WERI-Rb-1 (cell line): ENCODE measurements around the gene ACOT4.

Source experiments
- DNase-seq: peaks from one replicate; pipeline ENCODE4 v3.0.0-alpha.2; 2020
- H3K27ac ChIP-seq: fragments of 250-450 bp; sonication (Bioruptor Pico); 2 replicates; pipeline ENCODE4 v1.5.1; 2020; ENCODE audit warnings: mild to moderate bottlenecking, moderate library complexity
- H3K27me3 ChIP-seq: fragments of 250-450 bp; sonication (Bioruptor Pico); 2 replicates; pipeline ENCODE4 v1.5.1; 2021; ENCODE audit warnings: mild to moderate bottlenecking, low read depth, moderate library complexity; ENCODE audit not compliant: insufficient read depth, severe bottlenecking
- H3K36me3 ChIP-seq: fragments of 250-450 bp; sonication (Bioruptor Pico); 2 replicates; pipeline ENCODE4 v1.5.1; 2020; ENCODE audit warnings: mild to moderate bottlenecking, moderate library complexity
- H3K4me3 ChIP-seq: 2 replicates; pipeline ENCODE4 v1.5.1; 2011; ENCODE audit warnings: low read depth, mild to moderate bottlenecking, control low read depth, low read length
- H3K9me3 ChIP-seq: fragments of 250-450 bp; sonication (Bioruptor Pico); 2 replicates; pipeline ENCODE4 v1.5.1; 2021; ENCODE audit warnings: mild to moderate bottlenecking, moderate library complexity; ENCODE audit not compliant: severe bottlenecking
- CTCF ChIP-seq: IDR thresholded peaks from 2 replicates; pipeline ENCODE4 v1.5.1; 2011; ENCODE audit warnings: low read depth, mild to moderate bottlenecking, control low read depth, inconsistent platforms, low read length

Gene ACOT4

GRCh38 chr14:73599499-73599898, 7.8 kb downstream of the ACOT4 start:
- no peak overlapping the region for H3K4me3 ChIP-seq
- no peaks in the 10 kb centered on the region for H3K9me3 ChIP-seq
- H3K36me3 ChIP-seq, result no peaks in the 10 kb centered on the region
- H3K27me3 ChIP-seq, result no peaks in the 10 kb centered on the region
- DNase-seq, result no peak
- no peak overlapping the region for H3K27ac ChIP-seq
- TF ChIP-seq CTCF, result no peak

GRCh38 chr14:73602994-73603393, 11.3 kb downstream of the ACOT4 start:
- no peaks in the 10 kb centered on the region for H3K27me3 ChIP-seq
- DNase-seq, result no peak
- H3K4me3 ChIP-seq, result no peak overlapping the region
- no peaks in the 10 kb centered on the region for H3K36me3 ChIP-seq
- no peak overlapping the region for H3K27ac ChIP-seq
- TF ChIP-seq CTCF, result no peak
- H3K9me3 ChIP-seq, result no peaks in the 10 kb centered on the region

- H3K27ac ChIP-seq, result no peak overlapping the region
- TF ChIP-seq CTCF, result no peak
These were observed 14.6 kb downstream of the ACOT4 start for GRCh38 chr14:73606271-73606670.

GRCh38 chr14:73607241-73607640, 15.6 kb downstream of the ACOT4 start:
- H3K4me3 ChIP-seq, result no peak overlapping the region
- H3K27ac ChIP-seq, result no peak overlapping the region
- H3K27me3 ChIP-seq, result no peaks in the 10 kb centered on the region
- TF ChIP-seq CTCF, result no peak
- H3K9me3 ChIP-seq, result no peaks in the 10 kb centered on the region
- no peak for DNase-seq
- no peaks in the 10 kb centered on the region for H3K36me3 ChIP-seq

More at GRCh38 chr14:73606271-73606670, 14.6 kb downstream of the ACOT4 start:
- Histone ChIP-seq H3K27me3 (no peaks in the 10 kb centered on the region), H3K4me3 (no peak overlapping the region), H3K36me3 (no peaks in the 10 kb centered on the region), H3K9me3 (no peaks in the 10 kb centered on the region)
- no peak for DNase-seq

- H3K27ac ChIP-seq, result no peak overlapping the region
- TF ChIP-seq CTCF, result no peak
- H3K9me3 ChIP-seq, result no peaks in the 10 kb centered on the region
- no peaks in the 10 kb centered on the region for H3K27me3 ChIP-seq
- H3K4me3 ChIP-seq, result no peak overlapping the region
- H3K36me3 ChIP-seq, result no peaks in the 10 kb centered on the region
- DNase-seq, result no peak
These were observed 19.0 kb downstream of the ACOT4 start for GRCh38 chr14:73610687-73611086.

- peak within 1 kb of the TSS; percentile 57 for H3K4me3 ChIP-seq
- DNase-seq, result peak; percentile 84
- no peak for TF ChIP-seq CTCF
These were observed 20.8 kb downstream of the ACOT4 start, which contains the start of gene ACOT6 for GRCh38 chr14:73612339-73613045. ACOT6 (plus strand) TSS chr14:73612517; CDS start chr14:73612572, 55 bp downstream.

More at GRCh38 chr14:73612339-73613045, 20.8 kb downstream of the ACOT4 start, which contains the start of gene ACOT6:
- no peaks in the 10 kb centered on the region for H3K36me3 ChIP-seq
- peak within 1 kb of the TSS; percentile 45 for H3K27ac ChIP-seq
- no peaks in the 10 kb centered on the region for H3K9me3 ChIP-seq
- no peaks in the 10 kb centered on the region for H3K27me3 ChIP-seq
